Measurements from ENCODE around the gene CTNNA1.
"Not testable (repeated sequence)": the region's sequence is repeated elsewhere in the genome, so short reads cannot be mapped to it uniquely, and the experiment has no call there.

CTNNA1 gene

GRCh38 chr5:138752951-138753793 lies at the start of gene CTNNA1:
Gene CTNNA1 (plus strand): TSS chr5:138753425. CDS start chr5:138781925, 28,500 bp downstream.
- peak; percentile 48 to 53 for DNase-seq

- not testable (repeated sequence) for DNase-seq
Measured at GRCh38 chr5:138703777-138704176, 49.4 kb upstream of the CTNNA1 start.

GRCh38 chr5:138705007-138705406 lies 48.2 kb upstream of the CTNNA1 start:
- no peak for DNase-seq

- no peak for DNase-seq
Measured at GRCh38 chr5:138705567-138705966, 47.7 kb upstream of the CTNNA1 start.

GRCh38 chr5:138706655-138707480 lies 46.4 kb upstream of the CTNNA1 start:
- DNase-seq: peak; percentile 16 to 47

- no peak for DNase-seq
Measured at GRCh38 chr5:138708791-138709190, 44.4 kb upstream of the CTNNA1 start.

- DNase-seq: no peak
Measured at GRCh38 chr5:138709202-138709601, 44.0 kb upstream of the CTNNA1 start.

GRCh38 chr5:138711087-138711486 lies 42.1 kb upstream of the CTNNA1 start:
- no peak for DNase-seq

- no peak for DNase-seq
Measured at GRCh38 chr5:138711811-138712210, 41.4 kb upstream of the CTNNA1 start.

- no peak for DNase-seq
Measured at GRCh38 chr5:138712324-138712723, 40.9 kb upstream of the CTNNA1 start.

GRCh38 chr5:138712791-138713190 lies 40.4 kb upstream of the CTNNA1 start:
- DNase-seq: no peak

GRCh38 chr5:138713247-138713646 lies 40.0 kb upstream of the CTNNA1 start:
- DNase-seq: no peak

GRCh38 chr5:138714694-138715093 lies 38.5 kb upstream of the CTNNA1 start:
- DNase-seq: no peak

GRCh38 chr5:138715931-138716432 lies 37.2 kb upstream of the CTNNA1 start:
- DNase-seq: not testable (repeated sequence)

- no peak for DNase-seq
Measured at GRCh38 chr5:138716456-138716924, 36.7 kb upstream of the CTNNA1 start.

GRCh38 chr5:138717399-138717798 lies 35.8 kb upstream of the CTNNA1 start:
- no peak for DNase-seq

GRCh38 chr5:138719811-138720210 lies 33.4 kb upstream of the CTNNA1 start:
- DNase-seq: no peak

- DNase-seq: no peak
Measured at GRCh38 chr5:138720840-138721239, 32.4 kb upstream of the CTNNA1 start.

- DNase-seq: no peak
Measured at GRCh38 chr5:138721979-138722378, 31.2 kb upstream of the CTNNA1 start.

- no peak for DNase-seq
Measured at GRCh38 chr5:138722544-138723177, 30.6 kb upstream of the CTNNA1 start.

- DNase-seq: peak in 1 of 2 experiments; percentile 43
Measured at GRCh38 chr5:138724470-138725146, 28.6 kb upstream of the CTNNA1 start.

- peak; percentile 64 to 74 for DNase-seq
Measured at GRCh38 chr5:138725153-138725817, 27.9 kb upstream of the CTNNA1 start.

Measured in Kasumi-1 (cell line).